Upper lobe of left lung (tissue), 4 donors: ENCODE results near the gene COMTD1.

Experiments used
- EP300 ChIP-seq, 4 donors: sonication (generic); formaldehyde crosslinking; IDR thresholded peaks; one replicate each; pipeline ENCODE4 v1.5.1; 2017; ENCODE audit warnings: antibody characterized with exemption in 4 of 4, control low read depth in 2 of 4
- POLR2A ChIP-seq, 4 donors: fragments of 450-650 bp; IDR thresholded peaks; one replicate each; pipeline ENCODE4 v1.5.1; 2016 to 2017; ENCODE audit warnings: antibody characterized with exemption in 4 of 4, mild to moderate bottlenecking in 2 of 4
- POLR2AphosphoS5 ChIP-seq, 2 donors: sonication (generic); formaldehyde crosslinking; IDR thresholded peaks; one replicate each; pipeline ENCODE4 v1.5.1; 2017; ENCODE audit warnings: antibody characterized with exemption in 2 of 2

DNA sequence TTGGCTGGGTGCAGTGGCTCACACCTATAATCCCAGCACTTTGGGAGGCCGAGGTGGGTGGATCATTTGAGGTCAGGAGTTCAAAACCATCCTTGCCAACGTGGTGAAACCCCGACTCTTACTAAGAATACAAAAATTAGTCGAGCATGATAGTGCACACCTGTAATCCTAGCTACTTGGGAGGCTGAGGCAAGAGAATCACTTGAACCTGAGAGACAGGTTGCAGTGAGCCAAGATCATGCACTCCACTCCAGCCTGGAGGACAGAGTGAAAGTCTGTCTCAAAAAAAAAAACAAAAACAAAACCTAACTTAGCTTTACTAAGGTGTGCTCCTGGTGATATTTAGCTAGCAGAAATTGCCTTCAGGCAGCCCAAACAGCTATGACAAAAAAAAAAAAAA is 49.4 kb downstream of the COMTD1 start:
- TF ChIP-seq POLR2AphosphoS5 (IDR thresholded peaks at IDR 0.05) (no peak), EP300 (IDR thresholded peaks at IDR 0.05) (no peak), POLR2A (IDR thresholded peaks at IDR 0.05) (no peak)
